ENCODE measurements around the gene CRYBG1.

Gene CRYBG1

GRCh38 chr6:106614166-106614565 lies 253.6 kb downstream of the CRYBG1 start:
- DNase-seq, result no peak

GRCh38 chr6:106614592-106615257 lies 254.2 kb downstream of the CRYBG1 start:
- DNase-seq, result no peak

- no peak for DNase-seq
Measured at GRCh38 chr6:106617302-106617701, 256.8 kb downstream of the CRYBG1 start.

- DNase-seq, result no peak
Measured at GRCh38 chr6:106617857-106618256, 257.3 kb downstream of the CRYBG1 start.

- DNase-seq, result no peak
Measured at GRCh38 chr6:106618324-106618723, 257.8 kb downstream of the CRYBG1 start.

GRCh38 chr6:106619223-106619622 lies 258.7 kb downstream of the CRYBG1 start:
- no peak for DNase-seq

GRCh38 chr6:106620931-106621672 lies 260.6 kb downstream of the CRYBG1 start:
- no peak for DNase-seq

Measured in NCI-H1092 treated with DMSO at 0.1 percent for 48 hours (cell line).